Dermis blood vessel endothelial cell (primary cell): ENCODE results near the gene BRDT. TPM values are rescaled to one million over a fixed set of nuclear protein-coding genes. Genes with fewer than 3 reads are reported as not detected.
"Not testable (repeated sequence)": the region's sequence is repeated elsewhere in the genome, so short reads cannot be mapped to it uniquely, and the experiment has no call there.

Source experiments
- DNase-seq: peaks from one replicate; pipeline ENCODE4 v3.0.0; 2010
- total RNA-seq: library from RNA; depleted of rRNA; stranded (reverse); fragments of >200 nt; gene quantifications from 2 replicates; pipeline ENCODE4 v1.2.3, GENCODE V29; 2014

BRDT gene
- total RNA-seq, 1 donor from 2014 or later: not detected

DNA sequence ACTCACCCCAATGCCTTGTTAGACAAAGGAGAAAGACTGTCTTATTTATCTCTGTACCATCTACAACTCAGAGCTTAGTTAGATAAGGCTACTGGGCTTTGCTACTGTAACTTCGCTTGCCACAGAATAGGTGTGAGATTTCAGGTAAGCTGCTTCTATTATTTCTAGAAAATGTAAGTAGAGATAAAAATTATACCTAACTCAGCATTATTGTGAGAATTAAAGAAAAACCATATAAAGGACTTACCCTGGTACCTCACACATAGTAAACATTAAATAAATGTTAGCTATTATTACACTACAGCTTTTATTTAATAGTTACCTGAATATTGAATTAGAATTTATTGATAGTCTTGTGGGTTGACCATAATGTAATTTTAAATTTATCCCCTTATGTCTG is 44.1 kb downstream of the BRDT start:
- no peak for DNase-seq

GRCh38 chr1:91997607-91998195 is 48.5 kb downstream of the BRDT start:
- peak; percentile 77 for DNase-seq

GRCh38 chr1:92004129-92004528 is 54.9 kb downstream of the BRDT start:
- no peak for DNase-seq

DNA sequence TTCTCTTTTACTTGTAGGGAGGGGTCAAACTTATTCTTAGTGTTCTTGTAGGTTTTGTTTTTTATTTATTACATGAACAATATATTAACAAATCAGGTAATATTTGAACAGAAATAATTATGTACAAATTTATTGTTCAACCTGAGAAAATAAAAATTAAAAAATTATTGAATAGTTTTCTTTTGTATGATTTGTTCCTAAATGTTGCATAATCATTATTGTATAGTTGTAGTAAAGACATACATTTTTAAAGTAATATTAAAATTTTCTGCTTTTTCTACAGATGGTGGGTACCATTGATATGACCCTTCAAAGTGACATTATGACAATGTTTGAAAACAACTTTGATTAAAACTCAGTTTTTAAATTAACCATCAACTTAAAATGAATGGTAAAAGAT is 64.7 kb downstream of the BRDT start:
- DNase-seq: no peak

GRCh38 chr1:92016720-92017316 is 67.6 kb downstream of the BRDT start:
- DNase-seq: no peak

DNA sequence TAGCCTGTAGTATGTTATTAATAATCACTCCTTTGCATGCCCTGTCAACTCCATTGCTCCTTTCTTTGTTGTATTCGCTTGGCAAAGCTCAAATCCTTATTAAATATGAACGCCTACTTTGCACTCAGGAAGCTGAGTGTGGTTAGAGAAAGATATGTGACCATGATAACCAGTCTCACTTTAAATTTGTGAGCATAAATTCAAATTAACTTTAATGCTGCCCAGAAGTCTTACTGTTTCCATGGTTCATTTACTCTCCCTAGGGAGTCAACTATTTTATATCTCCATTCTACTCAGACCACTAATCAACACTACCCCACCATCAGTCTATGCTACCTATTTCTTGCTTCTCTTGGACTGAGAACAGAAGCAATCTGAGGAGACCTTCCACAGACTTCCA is 68.5 kb downstream of the BRDT start:
- DNase-seq: no peak

- DNase-seq: not testable (repeated sequence)
Observed at GRCh38 chr1:92026042-92026441, 76.8 kb downstream of the BRDT start.

DNA sequence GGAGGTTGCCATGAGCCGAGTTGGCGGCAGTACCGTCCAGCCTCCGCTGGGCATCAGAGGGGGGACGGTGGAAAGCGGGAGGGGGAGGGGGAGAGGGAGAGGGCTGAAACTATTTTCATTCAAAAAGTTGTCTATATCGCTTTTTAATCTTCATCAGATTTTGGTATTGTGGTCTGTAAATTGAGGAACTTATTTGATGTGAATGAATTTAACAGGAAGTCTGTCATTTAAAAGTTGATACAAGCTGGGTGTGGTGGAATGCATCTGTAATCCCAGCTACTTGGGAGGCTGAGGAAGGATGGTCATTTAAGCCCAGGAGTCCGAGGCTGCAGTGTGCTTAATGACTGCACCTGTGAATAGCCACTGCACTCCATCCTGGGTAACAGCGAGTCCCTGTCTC is 77.6 kb downstream of the BRDT start:
- DNase-seq: no peak

GRCh38 chr1:92029241-92029922 is 80.2 kb downstream of the BRDT start:
- peak; percentile 1 for DNase-seq

- DNase-seq: peak; percentile 86
Observed at GRCh38 chr1:92030656-92031107, 81.5 kb downstream of the BRDT start.

DNA sequence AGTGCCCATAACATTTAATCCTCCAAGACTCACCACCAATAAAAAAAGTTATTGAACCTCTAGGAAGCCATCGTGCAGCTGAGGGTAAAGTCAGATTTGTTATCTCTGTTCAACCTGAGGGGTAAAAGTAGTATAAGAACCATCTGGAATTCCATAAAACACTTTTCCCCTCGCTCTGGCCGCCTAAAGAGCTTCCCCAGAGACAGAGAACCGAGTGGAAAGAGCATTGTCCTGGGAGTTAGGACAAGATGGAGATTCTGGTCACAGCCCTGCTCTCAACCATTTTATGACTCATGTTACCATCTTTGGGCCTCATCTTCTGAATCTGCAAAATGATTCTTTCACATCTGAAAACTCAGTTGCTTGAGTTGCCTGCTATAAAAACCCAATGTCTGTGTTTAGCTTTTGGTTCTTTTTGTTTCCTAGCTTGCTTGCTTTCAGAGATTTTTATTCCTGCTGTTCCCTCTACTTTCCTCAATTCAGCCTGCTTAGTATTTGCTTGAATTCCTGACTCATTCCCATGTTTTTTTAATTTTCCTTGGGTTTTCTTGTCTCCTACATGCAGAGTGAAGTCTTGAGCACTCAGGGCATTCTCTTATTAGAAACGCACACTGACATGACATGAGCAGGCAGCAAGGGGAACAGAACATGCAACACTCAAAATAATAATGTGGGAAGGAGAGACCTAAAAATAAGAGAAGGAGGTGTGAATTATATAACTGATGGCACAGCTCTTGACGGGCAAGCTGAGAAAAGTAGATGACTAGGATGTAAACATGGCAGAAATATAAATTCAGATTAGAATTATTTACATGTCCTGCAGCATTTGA is 82.3 kb downstream of the BRDT start:
- peak; percentile 7 for DNase-seq

DNA sequence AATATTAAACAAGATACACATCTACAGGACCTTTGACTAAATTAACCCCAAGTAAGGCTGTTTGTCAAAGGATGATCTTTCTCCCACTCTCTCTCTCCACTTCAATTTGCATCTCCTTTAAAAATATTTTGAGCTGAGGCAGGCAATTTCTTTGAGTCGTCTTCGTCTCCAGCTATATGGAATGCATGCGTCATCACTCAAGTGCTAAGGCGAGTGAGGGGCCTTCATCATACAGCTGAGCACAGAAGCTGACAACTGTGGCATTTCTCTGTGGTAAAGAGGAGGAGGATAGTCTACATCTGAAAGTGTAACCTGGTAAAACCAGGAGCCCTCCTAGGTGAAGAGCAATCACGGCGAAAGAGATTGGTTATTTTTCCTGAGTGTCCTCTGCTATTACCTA is 88.2 kb downstream of the BRDT start:
- no peak for DNase-seq

- DNase-seq: no peak
Observed at GRCh38 chr1:92038695-92039346, 89.6 kb downstream of the BRDT start.

- DNase-seq: no peak
Observed at GRCh38 chr1:92040971-92041370, 91.8 kb downstream of the BRDT start.

- no peak for DNase-seq
Observed at GRCh38 chr1:92043621-92044020, 94.4 kb downstream of the BRDT start.

GRCh38 chr1:92045766-92046495 is 96.7 kb downstream of the BRDT start:
- DNase-seq: no peak

DNA sequence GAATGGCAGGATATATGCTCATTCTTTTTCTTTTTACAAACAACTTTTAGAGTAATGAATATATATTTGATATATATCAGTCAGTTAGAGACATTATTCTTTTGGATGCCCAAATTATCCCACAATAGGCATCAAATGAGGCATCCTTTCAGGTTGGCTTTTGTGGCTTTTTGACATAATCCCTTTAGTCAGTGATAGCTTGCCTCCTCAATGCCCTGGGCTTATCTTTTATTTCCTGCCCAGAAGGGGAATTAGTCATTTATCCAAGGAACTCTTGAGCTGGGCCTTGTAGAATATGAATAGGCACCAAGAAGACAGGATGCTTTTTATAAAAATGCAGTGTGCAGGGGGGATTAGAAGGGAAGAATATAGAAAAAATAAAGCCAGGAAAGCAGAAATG is 102.7 kb downstream of the BRDT start:
- DNase-seq: no peak

Other genes with a start within 250 kb of the BRDT start
- 23.6 and 33.2 TPM in 2 replicates for gene TGFBR3, start 63.2 kb upstream of the BRDT start, total RNA-seq
- 8.9 and 13.4 TPM in 2 replicates for gene EPHX4, start 80.6 kb downstream of the BRDT start, total RNA-seq
- not detected in 2 replicates for gene SETSIP, start 126.0 kb downstream of the BRDT start, total RNA-seq
- gene BTBD8, start 130.9 kb downstream of the BRDT start, total RNA-seq: 2.7 and 6.1 TPM in 2 replicates